ENCODE measurements around the gene FAHD2A. TPM values are rescaled to one million over a fixed set of nuclear protein-coding genes. Genes with fewer than 3 reads are reported as not detected.

Gene FAHD2A
- 22.6 and 26.7 TPM in 2 replicates for total RNA-seq

GRCh38 chr2:95402370-95403203 is at the start of gene FAHD2A:
TSS of gene FAHD2A (plus strand) at chr2:95402708. CDS start at chr2:95405559, 2,851 bp downstream.

Other genes starting within 250 kb of the FAHD2A start
- gene ZNF514, start 242.9 kb upstream of the FAHD2A start, total RNA-seq = 10.3 and 14.0 TPM in 2 replicates
- 7.2 and 7.8 TPM in 2 replicates for gene ZNF2, start 236.9 kb upstream of the FAHD2A start, total RNA-seq
- gene ZNF892, start 195.2 kb upstream of the FAHD2A start, total RNA-seq = 6.2 and 12.9 TPM in 2 replicates
- gene PROM2, start 128.3 kb upstream of the FAHD2A start, total RNA-seq = 14.0 and 101 TPM in 2 replicates
- gene KCNIP3, start 105.4 kb upstream of the FAHD2A start, total RNA-seq = under 0.01 and 1.6 TPM in 2 replicates
- gene TRIM43B, start 82.0 kb downstream of the FAHD2A start, total RNA-seq = not detected in 2 replicates
- under 0.01 TPM in 1 of 2 replicates, not detected in the other for gene TRIM43, start 189.3 kb downstream of the FAHD2A start, total RNA-seq